ENCODE results near the gene ZBTB16. TPM values are rescaled to one million over a fixed set of nuclear protein-coding genes. Genes with fewer than 3 reads are reported as not detected.
A peak's percentile ranks its signal among the peaks of the same experiment; 100 is the strongest.

The ZBTB16 gene
- total RNA-seq, 1 experiment from 2014 or later: 0.21 TPM

- TF ChIP-seq REST (IDR thresholded peaks at IDR 0.05; ENCODE audit: insufficient read depth in 1 of 2, low read depth in 2 of 2, low read length in 1 of 2) (no peak), TCF7L2 (IDR thresholded peaks at IDR 0.05; ENCODE audit: low read depth, low read length) (no peak), CTCF (IDR thresholded peaks at IDR 0.05) (no peak), POLR2AphosphoS5 (IDR thresholded peaks at IDR 0.05; ENCODE audit: low read depth, low read length) (no peak), SIN3A (IDR thresholded peaks at IDR 0.05; ENCODE audit: borderline replicate concordance, insufficient read depth, low read depth, low read length) (no peak)
- Histone ChIP-seq H3K36me3 (ENCODE audit: control insufficient read depth, insufficient read depth, low read length) (no peaks in the 10 kb centered on the region), H3K27me3 (ENCODE audit: control insufficient read depth, insufficient read depth, low read length) (peaks cover 32% of the 10 kb centered on the region), H3K9me3 (ENCODE audit: control insufficient read depth, insufficient read depth, low read depth, low read length) (no peaks in the 10 kb centered on the region), H3K4me3 (ENCODE audit: low read depth in 2 of 2, low read length in 2 of 2) (no peak overlapping the region), H3K27ac (ENCODE audit: low read length) (no peak overlapping the region), H3K4me1 (ENCODE audit: control insufficient read depth, insufficient read depth, low read length) (no peaks in the 10 kb centered on the region)
- DNase-seq (ENCODE audit: low read depth, low spot score) (no peak), ATAC-seq (0 out of 2 replicates have a peak, but pooled peaks have one; percentile 41)
- intact Hi-C loops (cut with micrococcal nuclease; ENCODE audit: unreplicated experiment) (no loop called here), in situ Hi-C loops (cut with HindIII; ENCODE audit: low pct_unique_long_range_greater_than_20kb, low sequenced_read_pairs) (no loop called here)
- POLR2A ChIA-PET: no interaction called here
- BruUV-seq (replicated peaks): no TSS peak
- CTCF ChIA-PET: no interaction called here
These were observed 177.3 kb downstream of the ZBTB16 start for GRCh38 chr11:114236829-114237228.

- TF ChIP-seq SIN3A (IDR thresholded peaks at IDR 0.05; ENCODE audit: borderline replicate concordance, insufficient read depth, low read depth, low read length): no peak
- no peak for TF ChIP-seq POLR2AphosphoS5 (IDR thresholded peaks at IDR 0.05; ENCODE audit: low read depth, low read length)
- no peak for TF ChIP-seq TCF7L2 (IDR thresholded peaks at IDR 0.05; ENCODE audit: low read depth, low read length)
- TF ChIP-seq CTCF (IDR thresholded peaks at IDR 0.05): no peak
- no peak for TF ChIP-seq REST (IDR thresholded peaks at IDR 0.05; ENCODE audit: insufficient read depth in 1 of 2, low read depth in 2 of 2, low read length in 1 of 2)
- Histone ChIP-seq H3K9me3 (ENCODE audit: control insufficient read depth, insufficient read depth, low read depth, low read length) (no peaks in the 10 kb centered on the region), H3K27me3 (ENCODE audit: control insufficient read depth, insufficient read depth, low read length) (peaks cover 32% of the 10 kb centered on the region), H3K36me3 (ENCODE audit: control insufficient read depth, insufficient read depth, low read length) (no peaks in the 10 kb centered on the region), H3K4me3 (ENCODE audit: low read depth in 2 of 2, low read length in 2 of 2) (no peak overlapping the region), H3K27ac (ENCODE audit: low read length) (no peak overlapping the region), H3K4me1 (ENCODE audit: control insufficient read depth, insufficient read depth, low read length) (no peaks in the 10 kb centered on the region)
- intact Hi-C loops (cut with micrococcal nuclease; ENCODE audit: unreplicated experiment): no loop called here
- in situ Hi-C loops (cut with HindIII; ENCODE audit: low pct_unique_long_range_greater_than_20kb, low sequenced_read_pairs): no loop called here
- DNase-seq (ENCODE audit: low read depth, low spot score): no peak
- POLR2A ChIA-PET: no interaction called here
- CTCF ChIA-PET: no interaction called here
- no peak for ATAC-seq
- BruUV-seq (replicated peaks): no TSS peak
These were observed 178.1 kb downstream of the ZBTB16 start for GRCh38 chr11:114237321-114238280.

All from Panc1 (cell line).